ENCODE data around the gene FLVCR2.

FLVCR2 gene, protein sequence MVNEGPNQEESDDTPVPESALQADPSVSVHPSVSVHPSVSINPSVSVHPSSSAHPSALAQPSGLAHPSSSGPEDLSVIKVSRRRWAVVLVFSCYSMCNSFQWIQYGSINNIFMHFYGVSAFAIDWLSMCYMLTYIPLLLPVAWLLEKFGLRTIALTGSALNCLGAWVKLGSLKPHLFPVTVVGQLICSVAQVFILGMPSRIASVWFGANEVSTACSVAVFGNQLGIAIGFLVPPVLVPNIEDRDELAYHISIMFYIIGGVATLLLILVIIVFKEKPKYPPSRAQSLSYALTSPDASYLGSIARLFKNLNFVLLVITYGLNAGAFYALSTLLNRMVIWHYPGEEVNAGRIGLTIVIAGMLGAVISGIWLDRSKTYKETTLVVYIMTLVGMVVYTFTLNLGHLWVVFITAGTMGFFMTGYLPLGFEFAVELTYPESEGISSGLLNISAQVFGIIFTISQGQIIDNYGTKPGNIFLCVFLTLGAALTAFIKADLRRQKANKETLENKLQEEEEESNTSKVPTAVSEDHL
- long read RNA-seq, partial matches to known transcripts, result 0 of 2 reads
- long read RNA-seq, other reads (novel, unspliced or antisense), result 1 of 2 reads

DNA sequence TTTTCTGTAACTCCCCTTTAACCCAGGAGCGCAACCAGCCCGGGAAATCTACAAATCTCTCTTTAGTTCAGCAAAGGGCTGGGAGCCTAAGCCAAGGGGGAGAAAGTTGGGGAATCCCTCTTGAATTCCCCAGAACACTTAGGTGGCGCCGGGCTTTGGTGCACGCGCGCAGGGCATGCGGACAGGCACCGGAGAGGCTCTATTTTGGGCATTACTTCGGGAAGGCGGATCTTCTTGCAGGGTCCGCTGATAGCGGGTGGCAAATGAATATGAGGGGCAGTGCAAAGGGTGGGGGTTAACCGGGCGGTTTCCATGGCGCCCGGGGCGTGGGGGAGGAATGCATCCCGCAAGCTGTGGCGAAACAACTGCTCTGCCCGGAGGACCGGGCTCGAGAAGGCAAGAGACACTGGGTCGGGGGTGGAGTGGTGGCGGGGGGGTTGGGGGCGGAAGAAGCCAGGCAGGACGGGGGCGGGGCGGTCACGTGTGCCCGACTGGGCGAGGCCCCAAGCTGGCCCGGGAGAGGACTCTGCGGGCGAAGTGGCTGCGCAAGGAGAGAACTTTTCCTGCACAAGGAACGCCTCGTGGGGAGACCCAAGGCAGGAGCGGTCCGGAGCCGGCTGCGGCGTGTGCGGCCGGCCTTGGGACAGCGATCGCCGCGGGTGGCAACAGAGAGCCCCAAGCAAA lies at the start of gene FLVCR2:
FLVCR2 (plus strand) TSS at position 519 of the 684 bp plus-strand sequence. CDS start 353 bp downstream, outside the sequence.
- no peaks in the 10 kb centered on the region for H3K27me3 ChIP-seq (ENCODE audit: insufficient read depth, poor library complexity, severe bottlenecking)
- DNase-seq (ENCODE audit: low read depth in 1 of 2, low spot score in 1 of 2), result peak in 1 of 2 experiments; percentile 37
- no peak within 1 kb of the TSS for H3K27ac ChIP-seq (replicated peaks)
- H3K4me3 ChIP-seq (replicated peaks; ENCODE audit: insufficient read depth, low read length), result peak within 1 kb of the TSS; percentile 55
- TF ChIP-seq SPI1 (IDR thresholded peaks at IDR 0.05; ENCODE audit: borderline replicate concordance, low read depth), result no peak
- no peak for TF ChIP-seq REST (IDR thresholded peaks at IDR 0.05; ENCODE audit: insufficient replicate concordance, low read depth)
- TF ChIP-seq POLR2AphosphoS5 (IDR thresholded peaks at IDR 0.05; ENCODE audit: low read depth), result no peak
- TF ChIP-seq GABPA (IDR thresholded peaks at IDR 0.05; ENCODE audit: low read depth), result no peak
- TF ChIP-seq, protein P1, sequence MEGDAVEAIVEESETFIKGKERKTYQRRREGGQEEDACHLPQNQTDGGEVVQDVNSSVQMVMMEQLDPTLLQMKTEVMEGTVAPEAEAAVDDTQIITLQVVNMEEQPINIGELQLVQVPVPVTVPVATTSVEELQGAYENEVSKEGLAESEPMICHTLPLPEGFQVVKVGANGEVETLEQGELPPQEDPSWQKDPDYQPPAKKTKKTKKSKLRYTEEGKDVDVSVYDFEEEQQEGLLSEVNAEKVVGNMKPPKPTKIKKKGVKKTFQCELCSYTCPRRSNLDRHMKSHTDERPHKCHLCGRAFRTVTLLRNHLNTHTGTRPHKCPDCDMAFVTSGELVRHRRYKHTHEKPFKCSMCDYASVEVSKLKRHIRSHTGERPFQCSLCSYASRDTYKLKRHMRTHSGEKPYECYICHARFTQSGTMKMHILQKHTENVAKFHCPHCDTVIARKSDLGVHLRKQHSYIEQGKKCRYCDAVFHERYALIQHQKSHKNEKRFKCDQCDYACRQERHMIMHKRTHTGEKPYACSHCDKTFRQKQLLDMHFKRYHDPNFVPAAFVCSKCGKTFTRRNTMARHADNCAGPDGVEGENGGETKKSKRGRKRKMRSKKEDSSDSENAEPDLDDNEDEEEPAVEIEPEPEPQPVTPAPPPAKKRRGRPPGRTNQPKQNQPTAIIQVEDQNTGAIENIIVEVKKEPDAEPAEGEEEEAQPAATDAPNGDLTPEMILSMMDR (IDR thresholded peaks at IDR 0.05; ENCODE audit: insufficient read depth, low read length), result no peak

GRCh38 chr14:75531256-75531655 lies 47.2 kb upstream of the FLVCR2 start:
- no peak for TF ChIP-seq POLR2AphosphoS5 (IDR thresholded peaks at IDR 0.05; ENCODE audit: low read depth)
- TF ChIP-seq GABPA (IDR thresholded peaks at IDR 0.05; ENCODE audit: low read depth), result no peak
- TF ChIP-seq, protein P1 (IDR thresholded peaks at IDR 0.05; ENCODE audit: insufficient read depth, low read length), result no peak
- no peak overlapping the region for H3K4me3 ChIP-seq (replicated peaks; ENCODE audit: insufficient read depth, low read length)
- H3K27ac ChIP-seq (replicated peaks), result no peak overlapping the region
- no peaks in the 10 kb centered on the region for H3K27me3 ChIP-seq (ENCODE audit: insufficient read depth, poor library complexity, severe bottlenecking)
- no peak for DNase-seq (ENCODE audit: low read depth in 1 of 2, low spot score in 1 of 2)

- Histone ChIP-seq H3K27me3 (ENCODE audit: insufficient read depth, poor library complexity, severe bottlenecking) (no peaks in the 10 kb centered on the region), H3K27ac (replicated peaks) (no peak overlapping the region), H3K4me3 (replicated peaks; ENCODE audit: insufficient read depth, low read length) (no peak overlapping the region)
- no peak for DNase-seq (ENCODE audit: low read depth in 1 of 2, low spot score in 1 of 2)
- TF ChIP-seq POLR2AphosphoS5 (IDR thresholded peaks at IDR 0.05; ENCODE audit: low read depth) (no peak), SPI1 (IDR thresholded peaks at IDR 0.05; ENCODE audit: borderline replicate concordance, low read depth) (no peak)
These were observed 46.6 kb upstream of the FLVCR2 start for GRCh38 chr14:75531660-75532317.

DNA sequence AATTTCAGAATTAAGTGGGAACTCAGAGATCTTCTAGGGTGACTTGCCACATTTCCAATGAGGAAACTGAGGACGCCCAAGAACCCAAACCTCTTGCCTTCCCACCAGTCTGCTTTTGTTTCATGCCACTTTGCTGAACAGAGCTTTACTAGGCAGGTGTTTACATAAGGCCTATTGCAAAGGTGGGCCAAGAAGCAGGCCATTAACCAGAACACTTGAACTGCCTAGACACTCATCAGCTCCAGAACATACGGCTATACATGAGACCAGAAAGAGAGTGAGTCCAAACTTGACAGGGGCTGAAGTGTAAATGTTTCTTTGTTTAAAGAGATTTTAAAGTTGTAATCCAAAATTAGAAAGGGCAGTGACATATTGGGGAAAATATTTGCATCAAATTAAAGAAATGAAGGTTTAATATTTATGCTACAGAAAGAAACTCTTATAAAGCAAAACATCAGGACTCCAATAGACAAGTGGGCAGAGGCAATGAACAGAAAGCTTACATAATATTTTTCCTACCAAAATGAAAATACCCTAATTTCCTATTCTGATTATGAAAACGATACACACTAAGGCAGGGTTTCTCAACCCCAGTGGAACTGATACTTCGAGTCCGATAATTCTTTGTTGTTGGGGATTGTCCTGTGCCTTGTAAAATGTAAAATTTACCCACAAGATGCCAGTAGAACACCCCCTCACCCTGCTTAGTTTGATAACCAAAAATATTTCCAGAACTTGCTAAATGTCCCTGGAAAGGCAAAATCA lies 44.4 kb upstream of the FLVCR2 start:
- TF ChIP-seq GABPA (IDR thresholded peaks at IDR 0.05; ENCODE audit: low read depth) (no peak), REST (IDR thresholded peaks at IDR 0.05; ENCODE audit: insufficient replicate concordance, low read depth) (no peak), POLR2AphosphoS5 (IDR thresholded peaks at IDR 0.05; ENCODE audit: low read depth) (no peak), SPI1 (IDR thresholded peaks at IDR 0.05; ENCODE audit: borderline replicate concordance, low read depth) (no peak)
- TF ChIP-seq, protein P1 (IDR thresholded peaks at IDR 0.05; ENCODE audit: insufficient read depth, low read length), result no peak
- no peak for DNase-seq (ENCODE audit: low read depth in 1 of 2, low spot score in 1 of 2)
- H3K27ac ChIP-seq (replicated peaks), result no peak overlapping the region
- no peaks in the 10 kb centered on the region for H3K27me3 ChIP-seq (ENCODE audit: insufficient read depth, poor library complexity, severe bottlenecking)
- no peak overlapping the region for H3K4me3 ChIP-seq (replicated peaks; ENCODE audit: insufficient read depth, low read length)

All from HL-60 (cell line).